ENCODE measurements around the gene CDH23.

Gene CDH23

GRCh38 chr10:71572962-71573361, 176.2 kb downstream of the CDH23 start:
- no peak for TF ChIP-seq ISL1 (CRISPR knock-in tag; IDR thresholded peaks at IDR 0.05)
- TF ChIP-seq SNAI2 (CRISPR knock-in tag; IDR thresholded peaks at IDR 0.05): no peak
- no peak for TF ChIP-seq RARB (CRISPR knock-in tag; IDR thresholded peaks at IDR 0.05)
- no peak for TF ChIP-seq POU6F1 (CRISPR knock-in tag; IDR thresholded peaks at IDR 0.05; ENCODE audit: borderline replicate concordance, low read depth)
- no peak for TF ChIP-seq ZNF8 (CRISPR knock-in tag; IDR thresholded peaks at IDR 0.05)
- no peak for TF ChIP-seq ZFP3 (CRISPR knock-in tag; IDR thresholded peaks at IDR 0.05)
- no peak for TF ChIP-seq OSR1 (CRISPR knock-in tag; IDR thresholded peaks at IDR 0.05)
- no peak for TF ChIP-seq CREB5 (CRISPR knock-in tag; IDR thresholded peaks at IDR 0.05; ENCODE audit: low read depth)
- no peak for TF ChIP-seq TCF4 (CRISPR knock-in tag; IDR thresholded peaks at IDR 0.05; ENCODE audit: borderline replicate concordance)
- TF ChIP-seq ZC3H10 (CRISPR knock-in tag; IDR thresholded peaks at IDR 0.05): no peak
- no peak for TF ChIP-seq ARNTL (CRISPR knock-in tag; IDR thresholded peaks at IDR 0.05; ENCODE audit: borderline replicate concordance, low read depth)
- TF ChIP-seq CSDC2 (CRISPR knock-in tag; IDR thresholded peaks at IDR 0.05): no peak
- TF ChIP-seq ZNF565 (CRISPR knock-in tag; conservative IDR thresholded peaks at IDR 0.05; ENCODE audit: low read depth): no peak
- TF ChIP-seq, protein P1, sequence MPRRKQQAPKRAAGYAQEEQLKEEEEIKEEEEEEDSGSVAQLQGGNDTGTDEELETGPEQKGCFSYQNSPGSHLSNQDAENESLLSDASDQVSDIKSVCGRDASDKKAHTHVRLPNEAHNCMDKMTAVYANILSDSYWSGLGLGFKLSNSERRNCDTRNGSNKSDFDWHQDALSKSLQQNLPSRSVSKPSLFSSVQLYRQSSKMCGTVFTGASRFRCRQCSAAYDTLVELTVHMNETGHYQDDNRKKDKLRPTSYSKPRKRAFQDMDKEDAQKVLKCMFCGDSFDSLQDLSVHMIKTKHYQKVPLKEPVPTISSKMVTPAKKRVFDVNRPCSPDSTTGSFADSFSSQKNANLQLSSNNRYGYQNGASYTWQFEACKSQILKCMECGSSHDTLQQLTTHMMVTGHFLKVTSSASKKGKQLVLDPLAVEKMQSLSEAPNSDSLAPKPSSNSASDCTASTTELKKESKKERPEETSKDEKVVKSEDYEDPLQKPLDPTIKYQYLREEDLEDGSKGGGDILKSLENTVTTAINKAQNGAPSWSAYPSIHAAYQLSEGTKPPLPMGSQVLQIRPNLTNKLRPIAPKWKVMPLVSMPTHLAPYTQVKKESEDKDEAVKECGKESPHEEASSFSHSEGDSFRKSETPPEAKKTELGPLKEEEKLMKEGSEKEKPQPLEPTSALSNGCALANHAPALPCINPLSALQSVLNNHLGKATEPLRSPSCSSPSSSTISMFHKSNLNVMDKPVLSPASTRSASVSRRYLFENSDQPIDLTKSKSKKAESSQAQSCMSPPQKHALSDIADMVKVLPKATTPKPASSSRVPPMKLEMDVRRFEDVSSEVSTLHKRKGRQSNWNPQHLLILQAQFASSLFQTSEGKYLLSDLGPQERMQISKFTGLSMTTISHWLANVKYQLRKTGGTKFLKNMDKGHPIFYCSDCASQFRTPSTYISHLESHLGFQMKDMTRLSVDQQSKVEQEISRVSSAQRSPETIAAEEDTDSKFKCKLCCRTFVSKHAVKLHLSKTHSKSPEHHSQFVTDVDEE (CRISPR knock-in tag; IDR thresholded peaks at IDR 0.05): no peak
- no peak for TF ChIP-seq PPARA (CRISPR knock-in tag; IDR thresholded peaks at IDR 0.05; ENCODE audit: borderline replicate concordance)
- no peak for TF ChIP-seq TOX (CRISPR knock-in tag; IDR thresholded peaks at IDR 0.05; ENCODE audit: borderline replicate concordance)
- no peak for TF ChIP-seq ESRRG (CRISPR knock-in tag; IDR thresholded peaks at IDR 0.05)
- no peak for TF ChIP-seq BACH2 (CRISPR knock-in tag; IDR thresholded peaks at IDR 0.05; ENCODE audit: borderline replicate concordance)
- no peak for TF ChIP-seq ZNF70 (CRISPR knock-in tag; IDR thresholded peaks at IDR 0.05)
- no peak for TF ChIP-seq CSRNP3 (CRISPR knock-in tag; IDR thresholded peaks at IDR 0.05)
- no peak for ATAC-seq

GRCh38 chr10:71573562-71574518, 177.1 kb downstream of the CDH23 start:
- TF ChIP-seq PPARA (CRISPR knock-in tag; IDR thresholded peaks at IDR 0.05; ENCODE audit: borderline replicate concordance): no peak
- no peak for TF ChIP-seq ZC3H10 (CRISPR knock-in tag; IDR thresholded peaks at IDR 0.05)
- no peak for TF ChIP-seq TOX (CRISPR knock-in tag; IDR thresholded peaks at IDR 0.05; ENCODE audit: borderline replicate concordance)
- TF ChIP-seq BACH2 (CRISPR knock-in tag; IDR thresholded peaks at IDR 0.05; ENCODE audit: borderline replicate concordance): no peak
- TF ChIP-seq OSR1 (CRISPR knock-in tag; IDR thresholded peaks at IDR 0.05): no peak
- TF ChIP-seq, protein P1 (CRISPR knock-in tag; IDR thresholded peaks at IDR 0.05): no peak
- TF ChIP-seq, protein P2, sequence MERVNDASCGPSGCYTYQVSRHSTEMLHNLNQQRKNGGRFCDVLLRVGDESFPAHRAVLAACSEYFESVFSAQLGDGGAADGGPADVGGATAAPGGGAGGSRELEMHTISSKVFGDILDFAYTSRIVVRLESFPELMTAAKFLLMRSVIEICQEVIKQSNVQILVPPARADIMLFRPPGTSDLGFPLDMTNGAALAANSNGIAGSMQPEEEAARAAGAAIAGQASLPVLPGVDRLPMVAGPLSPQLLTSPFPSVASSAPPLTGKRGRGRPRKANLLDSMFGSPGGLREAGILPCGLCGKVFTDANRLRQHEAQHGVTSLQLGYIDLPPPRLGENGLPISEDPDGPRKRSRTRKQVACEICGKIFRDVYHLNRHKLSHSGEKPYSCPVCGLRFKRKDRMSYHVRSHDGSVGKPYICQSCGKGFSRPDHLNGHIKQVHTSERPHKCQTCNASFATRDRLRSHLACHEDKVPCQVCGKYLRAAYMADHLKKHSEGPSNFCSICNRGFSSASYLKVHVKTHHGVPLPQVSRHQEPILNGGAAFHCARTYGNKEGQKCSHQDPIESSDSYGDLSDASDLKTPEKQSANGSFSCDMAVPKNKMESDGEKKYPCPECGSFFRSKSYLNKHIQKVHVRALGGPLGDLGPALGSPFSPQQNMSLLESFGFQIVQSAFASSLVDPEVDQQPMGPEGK (CRISPR knock-in tag; IDR thresholded peaks at IDR 0.05; ENCODE audit: borderline replicate concordance): no peak
- TF ChIP-seq ESRRG (CRISPR knock-in tag; IDR thresholded peaks at IDR 0.05): no peak
- no peak for TF ChIP-seq ISL1 (CRISPR knock-in tag; IDR thresholded peaks at IDR 0.05)
- TF ChIP-seq ZNF70 (CRISPR knock-in tag; IDR thresholded peaks at IDR 0.05): no peak
- no peak for TF ChIP-seq ZNF8 (CRISPR knock-in tag; IDR thresholded peaks at IDR 0.05)
- no peak for TF ChIP-seq ZFP3 (CRISPR knock-in tag; IDR thresholded peaks at IDR 0.05)
- no peak for TF ChIP-seq GLIS3 (CRISPR knock-in tag; IDR thresholded peaks at IDR 0.05)

More at GRCh38 chr10:71573562-71574518, 177.1 kb downstream of the CDH23 start:
- no peak for ATAC-seq
